Activated T-cell treated with anti-CD3 and anti-CD28 coated beads, Interleukin-2, amount 50 U/mL, for 1 hour (primary cell): ENCODE data around the gene SORBS1.
A peak's percentile ranks its signal among the peaks of the same experiment; 100 is the strongest.

Experiments
- DNase-seq: peaks from one replicate; pipeline ENCODE4 v3.0.0-alpha.2; 2020

The SORBS1 gene

DNA sequence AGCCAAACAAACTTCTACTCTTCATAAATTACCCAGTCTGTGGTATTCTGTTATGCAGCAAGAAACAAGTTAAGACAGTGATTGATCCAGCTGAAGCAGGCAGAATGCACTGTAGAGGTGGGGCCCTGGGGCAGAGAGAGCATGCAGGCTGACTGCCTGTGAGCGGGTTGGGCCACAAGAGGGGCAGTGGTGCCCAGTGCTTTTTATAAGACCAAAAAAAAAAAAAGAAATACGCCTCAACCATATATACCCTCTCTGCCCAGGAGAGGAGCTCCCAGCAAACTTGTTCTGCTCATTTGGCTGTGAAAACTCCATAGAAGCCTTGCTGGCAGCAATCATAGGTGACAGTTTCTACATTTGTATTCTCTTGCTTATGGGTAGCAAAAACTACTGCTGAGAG, 104.7 kb downstream of the SORBS1 start:
- DNase-seq, result no peak

DNA sequence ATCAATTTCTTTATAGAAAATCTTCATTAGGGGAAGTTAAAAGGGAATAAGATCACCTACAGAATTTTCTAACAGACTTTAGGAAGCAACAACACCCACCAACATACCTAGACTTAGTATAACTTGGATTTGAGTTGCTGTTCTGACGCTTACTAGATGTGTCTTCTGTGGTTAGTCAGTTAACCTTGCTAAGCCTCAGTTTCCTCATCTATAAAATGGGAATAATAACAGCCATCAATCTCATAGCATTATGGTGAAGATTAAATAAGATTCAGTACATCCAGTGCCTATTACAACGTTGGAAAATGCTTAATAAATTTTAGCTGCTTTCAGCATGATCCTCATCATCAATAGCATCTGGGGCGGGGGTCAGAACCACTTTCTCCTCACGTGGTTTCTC, 106.2 kb downstream of the SORBS1 start:
- DNase-seq, result no peak

DNA sequence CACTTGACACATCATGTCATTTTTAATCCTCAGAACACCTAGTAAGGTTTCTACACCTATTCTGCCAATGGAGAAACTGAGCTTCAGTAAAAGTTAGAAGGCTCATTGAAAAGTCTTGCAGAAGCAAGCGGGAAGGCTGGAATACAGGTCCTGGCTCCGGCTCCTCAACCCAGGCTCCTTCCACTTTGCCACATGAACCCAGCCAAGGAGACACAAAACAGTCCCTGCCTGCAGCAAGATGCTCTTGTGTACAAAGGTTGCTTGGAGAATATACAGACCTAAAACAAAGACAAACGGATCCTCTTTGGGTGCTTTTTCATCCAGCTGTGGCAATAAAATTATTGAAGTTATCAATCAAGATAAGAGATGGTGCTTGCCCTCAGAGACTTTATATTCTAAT, 106.8 kb downstream of the SORBS1 start:
- DNase-seq, result no peak

DNA sequence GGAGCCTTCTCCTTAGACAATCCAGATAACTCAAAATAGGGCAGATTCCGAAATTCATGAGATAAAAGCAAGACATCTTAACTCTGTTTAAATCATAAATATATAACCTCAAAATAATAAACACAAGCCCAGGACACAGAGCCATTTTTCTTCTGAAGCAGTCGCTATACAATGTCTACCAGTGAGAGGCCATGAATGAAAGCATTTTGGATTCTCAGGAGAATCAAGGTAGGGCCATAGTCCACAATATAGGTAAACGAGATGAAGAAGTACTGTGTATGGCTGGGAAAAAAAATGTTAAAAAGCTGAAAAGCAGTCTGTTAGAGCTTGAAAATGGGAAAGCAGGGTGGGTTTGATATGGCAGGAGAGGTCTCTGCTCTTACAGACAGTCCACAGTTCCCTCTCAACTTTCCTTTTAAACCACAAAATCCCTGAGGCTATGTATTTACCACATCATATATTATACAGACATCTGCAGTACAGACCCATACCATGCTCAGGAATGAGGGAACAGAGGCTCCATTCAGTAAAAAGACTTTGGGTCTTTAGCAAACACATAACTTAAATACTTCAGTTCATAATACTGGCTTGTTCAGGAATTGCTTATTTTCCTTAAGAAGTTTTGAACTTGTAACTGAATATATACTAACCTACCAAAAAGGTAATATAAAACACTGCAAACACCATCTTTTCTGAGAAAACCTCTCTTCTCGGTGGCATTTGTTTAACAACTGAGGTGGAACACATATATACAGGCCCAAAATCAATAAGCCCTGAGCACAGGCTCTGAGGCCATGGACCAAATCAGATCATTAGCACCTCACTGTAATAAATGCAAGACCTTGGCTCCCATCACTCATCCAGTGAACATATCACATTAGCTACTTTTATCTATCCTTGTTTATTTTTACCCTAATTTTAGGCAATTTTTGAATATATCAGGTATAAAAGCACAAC, 109.3 kb downstream of the SORBS1 start:
- DNase-seq, result no peak

DNA sequence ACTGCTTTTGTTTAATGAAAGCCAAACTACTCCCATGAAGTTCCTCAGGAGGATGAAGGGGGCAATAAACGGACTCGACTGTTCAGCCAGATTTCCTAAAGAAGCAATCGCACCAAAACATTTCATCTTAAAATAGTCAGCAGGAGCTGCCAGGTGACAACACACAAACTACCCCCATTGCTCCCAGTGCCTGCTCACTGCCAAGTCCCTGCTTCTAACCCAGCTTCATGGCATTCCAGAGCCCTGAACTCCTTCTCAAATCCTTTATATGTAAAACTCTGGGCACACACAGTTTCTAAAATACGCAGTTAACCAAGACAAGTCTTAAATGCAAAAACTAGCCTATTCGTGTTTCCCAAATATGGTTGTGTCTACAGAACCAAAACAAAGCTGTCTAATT, 110.0 kb downstream of the SORBS1 start:
- no peak for DNase-seq

DNA sequence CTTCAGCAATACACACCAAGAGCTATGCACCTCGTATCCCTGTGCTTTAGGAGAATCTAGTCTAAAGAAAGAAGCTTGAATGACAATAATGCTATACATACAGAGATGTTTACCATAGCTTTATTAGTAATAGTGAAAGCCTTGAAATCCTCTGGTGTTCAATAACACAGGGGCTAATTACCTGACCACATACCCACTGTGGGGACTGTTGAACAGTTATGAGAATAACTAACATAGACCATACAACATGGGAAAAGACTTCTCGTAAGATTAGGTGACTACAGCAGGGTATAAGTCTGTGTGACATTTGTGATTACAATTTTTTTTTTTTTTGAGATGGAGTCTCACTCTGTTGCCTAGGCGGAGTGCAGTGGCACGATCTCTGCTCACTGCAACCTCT, 111.0 kb downstream of the SORBS1 start:
- no peak for DNase-seq

DNA sequence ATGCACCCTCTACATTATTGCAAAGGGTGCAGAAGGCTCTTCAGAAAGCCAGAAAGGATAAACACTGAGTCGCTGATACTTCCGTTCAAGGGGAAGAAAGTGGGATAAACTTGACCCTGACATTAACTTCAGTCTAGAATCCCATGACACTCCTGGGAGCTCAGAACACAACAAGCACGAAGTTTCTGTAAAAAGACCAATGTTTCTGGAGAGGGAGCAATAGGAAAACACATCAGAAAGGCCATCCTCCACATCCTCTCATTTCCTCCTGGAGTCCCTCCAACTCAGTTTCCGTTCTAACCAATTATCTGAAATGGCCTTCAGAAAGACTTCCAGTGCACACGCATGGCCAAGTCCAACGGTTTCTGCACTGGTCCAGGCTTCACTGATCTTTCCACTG, 113.5 kb downstream of the SORBS1 start:
- no peak for DNase-seq

DNA sequence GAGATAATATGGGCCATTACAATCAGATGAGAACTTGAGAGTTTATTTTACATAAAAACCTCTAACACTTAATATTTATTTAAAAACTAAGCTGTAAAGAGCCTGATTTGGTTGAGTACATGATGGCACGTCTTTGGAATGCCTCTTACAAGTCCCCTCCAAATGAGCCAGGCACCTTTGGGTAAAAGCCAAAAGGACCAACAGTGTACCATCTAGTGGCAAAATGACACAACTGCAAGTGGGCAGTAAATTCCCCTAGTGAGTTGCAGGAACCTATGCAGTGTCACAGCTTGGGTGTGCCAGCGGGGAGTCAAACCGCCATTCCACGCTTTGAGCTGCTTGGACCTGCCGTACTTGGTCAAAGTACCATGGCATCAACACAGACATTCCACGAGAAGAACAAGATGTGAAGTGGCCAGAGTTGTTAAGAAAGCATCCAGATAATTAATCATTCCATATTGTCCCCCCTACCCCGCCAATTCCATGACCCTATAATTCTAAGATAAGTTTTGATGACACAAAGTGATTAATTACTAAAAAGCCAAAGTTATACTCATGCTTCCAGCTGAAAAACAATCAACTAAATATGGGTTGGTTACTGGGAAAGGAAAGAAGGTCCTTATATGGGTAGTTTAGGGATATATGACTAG, 115.2 kb downstream of the SORBS1 start:
- no peak for DNase-seq

DNA sequence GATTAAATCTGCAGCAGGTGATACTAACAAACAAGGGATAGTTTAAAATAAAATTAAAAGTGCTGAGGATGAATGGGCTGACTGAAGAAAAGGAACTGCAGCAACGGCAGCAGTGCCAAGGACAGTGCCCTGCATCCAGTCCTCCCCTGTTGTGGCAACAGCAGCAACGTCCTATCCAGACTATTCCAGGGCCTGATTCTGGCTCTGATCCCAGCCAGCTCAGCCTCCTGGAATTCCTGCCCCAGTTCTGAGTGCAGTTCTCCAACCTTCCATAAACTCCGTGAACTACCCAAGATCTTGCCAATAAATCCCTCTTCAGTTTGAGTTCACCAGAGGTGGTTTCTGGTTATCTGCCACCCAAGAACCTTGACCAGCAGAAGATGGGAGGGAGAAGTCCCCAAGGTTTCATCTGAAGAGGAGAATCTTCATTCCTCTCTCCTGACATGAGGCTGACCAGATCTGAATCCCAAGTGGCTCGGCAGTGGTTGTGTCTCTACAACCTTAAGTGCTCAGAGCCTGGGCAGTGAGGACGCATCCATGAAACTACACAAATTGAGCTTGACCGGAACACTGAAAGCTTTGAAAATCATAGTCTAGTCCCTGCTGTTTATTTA, 115.8 kb downstream of the SORBS1 start:
- no peak for DNase-seq

DNA sequence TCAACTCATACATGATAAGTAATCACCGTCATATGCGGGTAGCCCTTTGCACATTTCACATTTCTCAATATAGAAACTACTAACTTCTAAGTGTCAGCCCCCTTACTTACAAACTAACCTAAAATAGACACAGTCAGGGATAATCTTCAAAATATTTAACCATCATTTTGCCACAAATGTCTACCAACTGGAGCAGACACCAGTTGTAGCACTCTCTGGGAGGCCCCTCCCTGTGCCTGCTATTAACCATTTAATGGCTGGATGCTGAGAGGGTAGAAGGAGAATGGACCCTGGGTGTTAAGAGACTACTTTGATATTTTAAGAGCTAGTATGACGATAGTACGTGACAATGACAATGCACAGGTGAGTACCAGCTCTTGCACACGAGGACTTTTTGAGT, 116.4 kb downstream of the SORBS1 start:
- DNase-seq, result no peak

DNA sequence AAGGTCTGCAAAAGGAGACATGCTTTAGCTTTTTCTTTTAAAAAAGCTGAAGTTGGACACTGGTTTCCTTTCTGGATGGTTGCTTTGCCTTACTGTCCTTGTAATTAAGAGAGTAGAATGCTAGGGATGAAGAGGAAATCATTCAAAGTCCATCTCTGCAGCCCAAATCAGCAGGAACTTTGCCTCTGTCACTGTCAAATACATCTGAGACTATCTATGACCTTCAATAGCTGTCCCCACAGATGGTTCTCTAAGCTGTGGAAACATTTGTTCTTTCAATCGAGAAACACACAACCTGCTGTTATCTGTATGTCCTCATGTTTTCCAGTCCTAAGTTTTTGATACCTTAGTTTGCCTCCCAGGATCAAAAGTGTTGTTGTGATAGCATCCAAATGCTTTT, 117.5 kb downstream of the SORBS1 start:
- no peak for DNase-seq

DNA sequence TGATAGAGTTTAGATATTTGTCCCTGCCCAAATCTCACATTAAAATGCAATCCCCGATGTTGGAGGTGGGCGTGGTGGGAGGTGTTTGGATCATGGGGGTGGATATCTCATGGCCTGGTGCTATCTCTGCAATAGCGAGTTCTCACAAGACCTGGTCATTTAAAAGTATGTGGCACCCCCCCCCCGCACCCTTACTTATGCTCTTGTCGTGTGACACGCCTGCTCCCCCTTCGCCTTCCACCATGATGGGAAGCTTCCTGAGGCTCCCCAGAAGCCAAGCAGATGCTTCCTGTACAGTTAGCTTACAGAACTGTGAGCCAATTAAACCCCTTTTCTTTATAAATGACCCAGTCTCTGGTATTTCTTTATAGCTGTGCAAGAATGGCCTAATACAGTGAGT, 118.8 kb downstream of the SORBS1 start:
- DNase-seq, result no peak

DNA sequence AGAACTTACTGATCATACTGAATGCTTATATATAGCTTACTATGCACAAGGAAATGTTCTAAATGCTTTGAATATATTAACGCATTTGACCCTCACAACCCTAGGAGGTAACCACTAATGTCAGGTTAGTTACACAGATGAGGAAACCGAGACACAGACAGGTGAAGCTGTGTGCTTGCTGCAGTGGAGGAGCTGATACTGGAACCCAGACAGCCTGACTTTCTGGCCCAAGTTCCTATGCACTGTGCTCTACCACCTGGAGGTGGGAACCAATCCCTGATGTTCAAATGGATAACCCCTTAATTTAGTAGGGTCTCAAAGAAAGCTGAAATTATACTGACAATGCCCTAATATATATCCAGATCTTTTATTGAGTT, 119.6 kb downstream of the SORBS1 start:
- no peak for DNase-seq

DNA sequence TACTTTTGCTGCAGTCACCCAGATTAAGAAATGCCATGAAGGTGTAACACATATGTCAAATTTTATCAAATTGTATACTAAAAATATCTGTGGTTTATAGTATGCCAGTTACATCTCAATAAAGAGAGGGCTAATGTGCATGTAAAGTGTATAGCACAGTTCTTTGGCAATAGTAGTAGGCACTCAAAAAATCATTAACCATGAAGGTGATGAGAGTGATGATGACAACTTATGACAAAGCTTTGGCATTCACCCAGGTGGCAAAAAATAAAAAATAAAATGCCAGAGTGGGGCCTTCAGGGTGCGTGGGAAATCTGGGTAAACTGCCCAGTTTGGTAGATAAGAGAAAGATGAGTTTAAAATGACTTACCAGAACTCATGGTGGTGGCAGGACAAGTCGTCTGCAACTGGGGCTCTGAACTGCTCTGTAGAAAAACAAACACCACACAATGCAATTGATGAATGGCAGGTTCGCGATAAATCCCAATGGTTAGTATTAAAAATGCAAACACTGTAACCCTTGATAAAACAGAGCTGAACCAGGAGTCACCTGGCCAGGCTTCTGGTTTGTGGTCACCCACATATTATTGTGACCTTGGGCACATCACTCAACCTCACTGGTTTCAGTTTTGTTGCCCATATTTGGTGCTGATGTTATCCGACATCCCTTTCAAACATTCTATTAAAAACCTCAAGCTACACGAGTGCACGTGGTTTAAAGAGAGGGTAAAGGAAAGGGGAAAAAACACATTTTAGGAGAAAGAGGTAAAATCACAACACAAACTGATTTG, 120.2 kb downstream of the SORBS1 start:
- no peak for DNase-seq

DNA sequence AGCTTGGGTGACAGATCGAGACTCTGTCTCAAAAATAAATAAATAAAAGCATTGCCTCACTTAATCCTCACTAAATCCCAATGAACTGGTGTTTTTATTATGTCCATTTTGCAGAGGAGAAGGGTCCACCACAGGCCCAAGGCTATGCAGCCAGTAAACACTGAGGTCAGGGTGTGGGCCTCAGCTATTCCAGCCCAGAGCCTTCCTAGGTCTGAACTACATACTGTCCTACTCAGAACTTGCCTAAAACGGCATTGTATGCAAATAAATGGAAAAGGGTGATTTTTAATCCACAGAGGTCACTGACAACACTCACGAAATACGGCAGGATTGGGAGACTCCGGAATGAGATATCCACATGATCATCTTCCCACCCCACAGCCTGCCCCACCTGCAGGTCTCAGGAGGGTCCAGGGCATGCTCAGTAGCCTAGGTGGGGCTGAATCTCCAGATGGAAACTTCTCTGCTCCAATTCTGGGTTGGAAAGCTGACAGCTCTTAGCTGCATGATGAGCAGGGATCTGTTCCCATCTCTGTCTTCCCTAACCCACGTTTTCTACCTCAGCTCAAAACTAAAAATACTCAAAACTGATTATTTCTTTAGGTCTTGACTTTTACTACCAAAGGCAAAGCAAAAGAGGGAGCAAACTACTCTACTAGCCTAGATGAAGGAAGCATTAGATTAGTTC, 121.0 kb downstream of the SORBS1 start:
- no peak for DNase-seq

DNA sequence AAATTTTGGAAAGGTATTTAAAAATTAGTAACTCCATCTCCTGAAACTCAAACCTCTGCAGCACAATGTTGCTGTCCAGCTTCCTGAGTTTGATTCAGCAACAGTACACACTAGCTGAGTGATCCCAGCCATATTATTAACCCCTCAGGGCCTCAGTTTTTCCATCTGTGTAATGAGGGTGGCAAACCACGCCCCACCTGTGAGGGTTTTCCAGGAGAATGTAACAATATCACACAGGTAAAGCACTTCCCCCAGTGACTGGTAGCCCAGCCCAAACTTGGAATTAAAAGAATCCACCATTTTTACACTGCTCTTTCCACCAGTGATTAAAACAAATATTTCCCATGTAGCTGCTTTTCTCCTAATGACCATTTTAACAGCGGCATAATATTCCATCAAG, 122.4 kb downstream of the SORBS1 start:
- DNase-seq, result no peak

DNA sequence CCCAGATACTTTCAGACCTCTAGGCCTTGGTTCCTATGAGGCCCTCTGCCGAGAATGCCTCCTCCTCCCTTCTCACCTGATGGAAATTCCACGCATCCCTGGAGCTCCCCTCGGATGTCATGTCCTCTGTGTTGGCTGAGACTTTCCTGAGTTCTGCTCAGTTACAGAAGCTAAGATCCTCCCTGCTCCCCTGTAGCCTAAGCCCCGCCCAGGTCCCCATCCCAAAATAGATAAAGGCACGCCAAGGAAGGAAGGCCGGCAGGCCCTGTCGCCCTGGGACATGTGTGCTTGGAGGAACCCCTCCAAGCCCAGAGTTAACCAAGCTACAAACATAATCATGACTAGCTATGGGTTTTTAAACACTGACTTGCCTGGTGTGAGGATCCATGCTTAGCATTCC, 123.5 kb downstream of the SORBS1 start:
- DNase-seq, result no peak

DNA sequence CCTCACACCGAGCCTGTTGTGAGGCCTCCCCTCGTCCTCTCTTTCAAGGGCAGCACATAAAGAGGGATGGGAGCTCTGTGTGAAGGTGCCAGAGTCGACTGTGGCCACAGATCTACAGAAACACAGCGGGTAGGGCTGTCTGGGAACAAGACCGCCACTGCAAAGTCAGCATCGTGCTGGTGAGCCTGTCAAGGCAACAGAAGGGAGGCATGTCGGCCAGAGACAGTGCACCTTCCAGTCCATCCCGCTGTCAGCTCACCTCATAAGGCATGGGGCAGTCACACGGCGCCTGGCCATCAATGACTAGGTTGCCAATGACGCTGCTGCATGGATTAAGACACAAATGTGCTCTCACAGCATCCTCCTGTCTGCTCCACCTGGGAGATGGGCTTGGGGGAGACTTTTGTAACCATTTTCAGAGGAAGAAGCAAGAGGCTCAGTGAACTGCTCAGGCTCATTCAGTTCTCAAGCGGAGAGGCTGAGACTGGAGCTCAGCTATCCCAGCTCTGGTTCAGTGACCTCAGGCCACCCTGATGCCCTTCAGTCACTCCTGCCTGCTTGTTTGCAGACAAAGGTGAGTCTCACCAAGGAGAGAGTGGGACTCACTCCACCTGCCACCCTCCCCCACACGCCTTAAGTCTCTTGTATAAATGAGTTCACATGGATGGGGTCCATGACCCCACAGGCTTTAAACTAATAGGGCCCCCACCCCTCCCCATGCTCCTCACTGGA, 125.5 kb downstream of the SORBS1 start:
- DNase-seq, result no peak

DNA sequence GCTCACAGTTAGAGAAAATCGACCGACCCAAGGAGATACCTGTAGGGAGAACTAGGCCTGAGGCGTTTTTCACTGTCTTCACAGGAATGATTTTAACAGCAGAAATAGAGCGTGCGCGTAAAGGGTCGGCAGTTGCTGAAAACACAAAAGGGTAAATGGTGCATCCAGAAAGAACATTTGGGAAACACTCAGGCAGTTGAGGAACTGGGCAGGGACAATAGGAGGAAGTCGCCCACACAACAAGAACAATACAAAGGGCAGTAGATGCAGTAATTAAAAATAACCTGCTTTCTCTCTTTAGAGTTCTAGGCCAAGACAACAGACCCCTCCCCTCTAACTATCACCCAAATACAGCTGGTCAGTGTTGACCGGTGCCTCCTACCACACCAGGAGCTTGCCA, 126.6 kb downstream of the SORBS1 start:
- DNase-seq, result no peak

DNA sequence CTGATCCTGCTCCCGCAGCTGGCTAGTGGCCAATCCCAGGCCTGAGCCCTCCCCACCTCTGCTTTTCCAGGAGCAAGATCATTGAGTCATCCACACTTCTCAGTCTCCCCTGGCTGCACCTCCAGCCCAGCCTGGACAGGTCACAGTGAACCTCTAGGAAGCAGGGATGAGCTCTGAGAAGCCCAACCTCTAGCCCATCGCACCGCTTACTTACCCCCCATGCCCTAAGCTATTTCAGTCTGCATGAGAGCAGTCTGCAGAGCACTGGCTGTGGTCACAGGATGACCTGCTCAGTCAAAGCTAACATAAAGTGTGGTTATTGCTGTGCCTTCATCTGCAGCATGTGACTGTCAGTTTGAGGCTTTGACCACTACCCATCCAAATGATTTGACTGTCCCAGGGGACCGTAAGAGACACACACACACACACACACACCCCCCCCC, 129.2 kb downstream of the SORBS1 start:
- no peak for DNase-seq

DNA sequence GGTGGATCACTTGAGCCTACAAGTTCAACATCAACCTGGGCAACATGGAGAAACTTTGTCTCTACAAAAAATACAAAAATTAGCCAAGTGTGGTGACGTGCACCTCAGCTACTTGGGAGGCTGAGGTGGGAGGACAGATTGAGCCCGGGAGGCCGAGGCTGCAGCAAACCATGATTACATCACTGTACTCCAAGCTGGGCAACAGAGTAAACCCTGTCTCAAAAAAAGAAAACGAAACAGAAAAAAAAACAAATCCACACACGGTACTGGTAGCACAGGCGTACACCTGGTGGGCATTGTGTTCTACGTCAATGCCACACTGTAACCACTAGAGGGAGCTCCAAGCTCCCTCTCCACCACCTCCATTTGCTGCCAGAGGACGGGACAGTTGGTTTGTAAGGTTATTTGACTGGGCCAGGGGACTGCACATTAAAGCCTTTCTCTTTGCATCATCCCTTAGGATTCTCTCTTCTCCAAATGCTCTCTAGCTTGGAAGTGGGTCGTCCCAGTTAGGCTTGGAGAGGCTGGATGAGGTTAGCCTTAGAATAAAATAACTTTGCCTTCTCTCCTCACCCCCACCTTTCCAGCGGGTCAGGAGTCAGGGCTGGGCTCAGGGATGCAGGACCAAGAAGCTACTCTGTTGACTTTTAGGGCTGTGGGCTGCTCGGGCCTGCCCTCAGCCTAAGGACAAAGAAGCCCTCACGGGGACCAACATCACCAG, 130.8 kb downstream of the SORBS1 start:
- peak; percentile 23 for DNase-seq
